A673 (cell line): ENCODE results near the gene RPTOR. TPM values are rescaled to one million over a fixed set of nuclear protein-coding genes. Genes with fewer than 3 reads are reported as not detected.

Source experiments
- BruUV-seq: library from RNA; stranded (reverse); fragments of 400-500 nt; replicated peaks from 2 replicates; lab custom pipeline; 2021; lab: Mats Ljungman, UMichigan
- CTCF ChIA-PET: fragments of 300-600 bp; sonication (Branson Sonifier 250); formaldehyde crosslinking; loops from one replicate; lab custom pipeline; 2022; ENCODE audit warnings: antibody characterized with exemption; lab: Charles Lee
- POLR2A ChIA-PET: fragments of 300-600 bp; sonication (Branson Sonifier 250); formaldehyde crosslinking; loops from one replicate; lab custom pipeline; 2022; ENCODE audit warnings: antibody characterized with exemption; ENCODE audit not compliant: low non-redundant PET; lab: Charles Lee
- DNase-seq: peaks from one replicate; pipeline ENCODE4 v3.0.0-alpha.2; 2015; ENCODE audit warnings: low spot score
- H3K27ac ChIP-seq: fragments of 200-600 bp; sonication (generic); 2 replicates; pipeline ENCODE4 v1.5.1; 2016; ENCODE audit warnings: mixed run types, low read depth, mild to moderate bottlenecking, mixed read lengths, antibody characterized with exemption, low read length; ENCODE audit not compliant: poor library complexity, severe bottlenecking
- H3K27me3 ChIP-seq: fragments of 200-600 bp; sonication (generic); replicated peaks from 2 replicates; pipeline ENCODE4 v1.6.1; 2017; ENCODE audit warnings: mixed run types, low read depth, mild to moderate bottlenecking, mixed read lengths, antibody characterized with exemption, low read length; ENCODE audit not compliant: insufficient read depth, poor library complexity
- H3K36me3 ChIP-seq: fragments of 200-600 bp; sonication (generic); 2 replicates; pipeline ENCODE4 v1.6.1; 2016; ENCODE audit warnings: mixed run types, mild to moderate bottlenecking, mixed read lengths, antibody characterized with exemption, low read length; ENCODE audit not compliant: insufficient read depth, poor library complexity, severe bottlenecking
- H3K4me1 ChIP-seq: fragments of 200-600 bp; sonication (generic); 2 replicates; pipeline ENCODE4 v1.6.1; 2017; ENCODE audit warnings: mixed run types, mild to moderate bottlenecking, mixed read lengths, antibody characterized with exemption, low read length; ENCODE audit not compliant: insufficient read depth, poor library complexity, severe bottlenecking
- H3K4me3 ChIP-seq: fragments of 200-600 bp; sonication (generic); 2 replicates; pipeline ENCODE4 v1.5.1; 2016; ENCODE audit warnings: low read depth, mixed run types, mild to moderate bottlenecking, mixed read lengths, low read length; ENCODE audit not compliant: poor library complexity, severe bottlenecking
- H3K9me3 ChIP-seq: fragments of 200-600 bp; sonication (generic); 2 replicates; pipeline ENCODE4 v1.6.1; 2016; ENCODE audit warnings: mixed run types, low read depth, mild to moderate bottlenecking, mixed read lengths, antibody characterized with exemption, low read length; ENCODE audit not compliant: poor library complexity, severe bottlenecking
- CTCF ChIP-seq: fragments of 300-800, 200-600 bp; sonication (generic); conservative IDR thresholded peaks from 2 replicates; pipeline ENCODE4 v1.5.1; 2017; ENCODE audit warnings: low read depth, mild to moderate bottlenecking, antibody characterized with exemption, low read length, moderate library complexity, mixed read lengths
- EZH2 ChIP-seq: fragments of 200-600 bp; sonication (generic); IDR thresholded peaks from 2 replicates; pipeline ENCODE4 v1.6.1; 2017; ENCODE audit warnings: borderline replicate concordance, low read depth, mild to moderate bottlenecking, mixed read lengths, antibody characterized with exemption, low read length; ENCODE audit not compliant: poor library complexity, severe bottlenecking
- intact Hi-C: fragments of 100-400 bp; cut with micrococcal nuclease; formaldehyde crosslinking; loops from one replicate; pipeline ENCODE4 v1.10.0; 2022; ENCODE audit not compliant: unreplicated experiment
- total RNA-seq: library from RNA; stranded (reverse); gene quantifications from 2 replicates; pipeline ENCODE4 v1.2.3, GENCODE V29; 2021

Gene RPTOR
- total RNA-seq, 1 experiment from 2014 or later: 55.2 TPM

- Histone ChIP-seq H3K27ac (no peak overlapping the region), H3K4me1 (no peaks in the 10 kb centered on the region), H3K4me3 (no peak overlapping the region), H3K27me3 (no peaks in the 10 kb centered on the region), H3K36me3 (no peaks in the 10 kb centered on the region), H3K9me3 (no peaks in the 10 kb centered on the region)
- ChIA-PET POLR2A (no interaction called here), CTCF (no interaction called here)
- intact Hi-C loops: no loop called here
- BruUV-seq: no TSS peak
- no peak for TF ChIP-seq EZH2
- TF ChIP-seq CTCF: no peak
- DNase-seq: no peak
These were observed 148.9 kb downstream of the RPTOR start for GRCh38 chr17:80693511-80693910.

DNA sequence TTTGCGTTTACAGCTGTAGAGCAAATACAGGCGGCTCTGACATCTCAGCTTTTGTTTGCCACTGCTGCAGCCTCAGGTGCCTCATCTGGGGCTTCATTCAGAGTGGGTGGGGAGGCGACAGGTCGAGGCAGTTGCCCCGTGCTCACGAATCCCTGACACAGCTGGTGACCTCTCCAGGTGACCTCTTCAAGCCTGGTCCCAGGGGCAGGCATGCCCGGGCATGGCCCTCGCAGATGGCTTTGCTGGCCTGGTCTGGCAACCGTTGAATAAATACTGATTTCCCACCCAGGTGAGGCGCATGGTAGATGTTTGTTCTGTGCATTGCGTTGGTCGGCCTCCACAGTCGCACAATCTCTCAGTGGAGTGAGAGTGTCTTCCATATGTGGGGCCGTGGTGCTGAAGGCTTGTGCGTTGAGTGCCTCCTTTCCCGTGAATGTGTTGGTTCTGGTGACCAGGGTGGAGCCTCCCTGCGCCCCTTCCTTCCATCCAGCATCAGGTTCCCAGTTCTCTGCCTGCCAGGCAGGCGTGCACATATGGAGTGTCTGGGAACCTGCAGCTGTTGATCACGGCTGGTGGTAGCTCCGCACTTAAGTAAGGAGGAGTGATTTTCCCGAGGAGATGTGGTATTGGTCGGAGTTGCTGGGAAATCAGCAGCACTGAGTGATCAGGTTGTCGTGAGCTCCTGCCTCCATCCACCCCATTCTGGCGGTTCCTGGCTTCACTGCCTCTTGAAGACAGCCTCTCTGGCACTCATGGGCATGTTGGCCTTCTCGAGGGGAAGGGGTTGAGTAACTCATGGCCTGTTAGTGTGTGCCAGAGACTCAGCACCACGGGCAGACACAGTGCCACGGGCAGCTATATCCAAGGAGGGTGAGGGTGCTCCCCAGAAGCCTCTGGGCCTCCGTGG lies 149.7 kb downstream of the RPTOR start:
- CTCF ChIA-PET: no interaction called here
- no peak overlapping the region for H3K27ac ChIP-seq

More for the DNA sequence above, 149.7 kb downstream of the RPTOR start:
- no peak for TF ChIP-seq EZH2
- TF ChIP-seq CTCF: no peak
- Histone ChIP-seq H3K4me1 (no peaks in the 10 kb centered on the region), H3K36me3 (no peaks in the 10 kb centered on the region), H3K4me3 (no peak overlapping the region), H3K9me3 (no peaks in the 10 kb centered on the region), H3K27me3 (no peaks in the 10 kb centered on the region)
- BruUV-seq: no TSS peak
- POLR2A ChIA-PET: no interaction called here
- no peak for DNase-seq
- intact Hi-C loops: no loop called here
